ENCODE data around the gene DHX40. TPM values are rescaled to one million over a fixed set of nuclear protein-coding genes. Genes with fewer than 3 reads are reported as not detected.
"Not testable (repeated sequence)": the region's sequence is repeated elsewhere in the genome, so short reads cannot be mapped to it uniquely, and the experiment has no call there.

Gene DHX40
- total RNA-seq, 1 experiment from 2014 or later, result 50.9 TPM

GRCh38 chr17:59538195-59538909, 27.1 kb upstream of the DHX40 start:
- Histone ChIP-seq H3K27ac (no peak overlapping the region), H3K4me3 (no peak overlapping the region), H3K36me3 (no peaks in the 10 kb centered on the region), H3K9me3 (replicated peaks) (no peaks in the 10 kb centered on the region), H3K27me3 (replicated peaks) (peaks cover 7% of the 10 kb centered on the region; the same call in 1 of the 2 replicates), H3K4me1 (replicated peaks) (no peaks in the 10 kb centered on the region)
- DNase-seq (ENCODE audit: low read depth in 1 of 2, low spot score in 2 of 2), result no peak

DNA sequence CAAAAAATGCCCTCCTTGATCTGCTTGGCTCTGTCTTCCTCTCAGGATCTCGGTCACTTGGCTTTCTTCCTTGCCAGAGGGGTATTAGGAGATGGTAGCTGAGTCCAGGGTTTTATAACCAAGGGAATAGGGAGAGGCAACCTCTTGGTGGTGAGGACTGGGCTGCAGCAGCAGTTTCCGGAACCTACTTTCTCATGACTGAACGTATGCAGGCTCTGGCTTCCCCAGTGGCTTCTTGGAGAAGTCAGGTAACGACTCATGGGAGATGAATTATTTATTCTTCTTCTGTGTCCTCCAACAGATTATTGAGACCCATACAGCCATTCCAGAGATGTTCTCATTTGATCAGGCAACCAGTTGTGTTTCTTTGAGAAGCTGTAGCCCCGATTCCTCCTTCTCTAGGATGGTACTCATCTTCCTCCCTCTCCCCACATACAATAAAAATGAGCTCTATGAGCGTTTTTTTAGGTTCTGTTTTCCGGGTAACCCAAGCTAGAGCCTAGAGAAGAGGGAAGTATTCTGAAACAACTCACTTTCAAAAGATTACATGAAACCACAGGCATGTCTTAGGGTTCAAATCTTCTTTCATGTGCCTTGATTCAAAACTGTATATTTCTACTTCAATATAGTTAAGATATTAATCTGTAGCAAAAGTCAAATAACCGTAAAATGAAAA, 22.3 kb upstream of the DHX40 start:
- H3K4me3 ChIP-seq, result no peak overlapping the region
- peaks cover under 1% of the 10 kb centered on the region for H3K27me3 ChIP-seq (replicated peaks)
- no peaks in the 10 kb centered on the region for H3K36me3 ChIP-seq
- no peaks in the 10 kb centered on the region for H3K9me3 ChIP-seq (replicated peaks)
- H3K27ac ChIP-seq, result no peak overlapping the region
- no peak for DNase-seq (ENCODE audit: low read depth in 1 of 2, low spot score in 2 of 2)
- H3K4me1 ChIP-seq (replicated peaks), result no peaks in the 10 kb centered on the region

DNA sequence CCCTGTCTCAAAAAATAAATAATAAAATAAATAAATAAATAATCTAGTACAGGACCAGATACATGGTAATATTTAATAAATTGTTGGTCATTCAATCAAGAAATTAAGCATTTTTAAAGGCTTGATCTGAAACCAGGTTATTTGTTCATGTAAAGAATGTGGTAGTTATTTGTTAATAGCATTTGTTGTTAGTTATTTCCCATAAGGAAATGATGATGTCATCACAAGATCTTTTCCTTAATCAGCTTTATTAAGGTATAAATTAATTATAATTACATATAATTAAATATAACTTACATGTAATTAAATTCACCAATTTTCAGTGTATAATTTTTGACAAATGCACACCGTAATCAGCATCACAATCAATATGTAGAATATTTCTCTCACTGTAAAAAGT, 19.5 kb upstream of the DHX40 start:
- H3K27me3 ChIP-seq (replicated peaks), result no peaks in the 10 kb centered on the region; the same call in none of the 2 replicates

GRCh38 chr17:59547131-59547915, 18.1 kb upstream of the DHX40 start:
- DNase-seq (ENCODE audit: low read depth in 1 of 2, low spot score in 2 of 2), result no peak
- Histone ChIP-seq H3K4me1 (replicated peaks) (no peaks in the 10 kb centered on the region), H3K27me3 (replicated peaks) (no peaks in the 10 kb centered on the region; the same call in none of the 2 replicates), H3K4me3 (no peak overlapping the region), H3K27ac (no peak overlapping the region), H3K9me3 (replicated peaks) (no peaks in the 10 kb centered on the region), H3K36me3 (no peaks in the 10 kb centered on the region)

More for the DNA sequence above, 19.5 kb upstream of the DHX40 start:
- no peaks in the 10 kb centered on the region for H3K4me1 ChIP-seq (replicated peaks)
- DNase-seq (ENCODE audit: low read depth in 1 of 2, low spot score in 2 of 2), result no peak
- no peaks in the 10 kb centered on the region for H3K36me3 ChIP-seq
- no peak overlapping the region for H3K4me3 ChIP-seq
- H3K27ac ChIP-seq, result no peak overlapping the region
- H3K9me3 ChIP-seq (replicated peaks), result no peaks in the 10 kb centered on the region

DNA sequence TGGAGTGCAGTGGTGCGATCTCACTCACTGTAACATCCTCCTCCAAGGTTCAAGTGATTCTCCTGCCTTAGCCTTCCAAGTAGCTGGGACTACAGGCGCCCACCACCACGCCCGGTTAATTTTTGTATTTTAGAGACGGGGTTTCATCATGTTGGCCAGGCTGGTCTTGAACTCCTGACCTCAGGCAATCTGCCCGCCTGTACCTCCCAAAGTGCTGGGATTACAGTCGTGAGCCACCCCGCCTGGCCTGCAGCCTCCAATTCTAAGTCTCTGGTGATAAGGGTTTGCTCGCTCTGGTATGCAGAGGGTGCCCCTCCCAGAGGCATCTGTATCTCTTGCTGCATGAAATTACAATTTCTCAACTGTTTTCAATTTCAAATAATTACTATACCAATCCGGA, 16.4 kb upstream of the DHX40 start:
- H3K4me1 ChIP-seq (replicated peaks); H3K36me3 ChIP-seq; DNase-seq (ENCODE audit: low read depth in 1 of 2, low spot score in 2 of 2); H3K27me3 ChIP-seq (replicated peaks); H3K4me3 ChIP-seq; H3K27ac ChIP-seq; H3K9me3 ChIP-seq (replicated peaks): not testable (repeated sequence)

DNA sequence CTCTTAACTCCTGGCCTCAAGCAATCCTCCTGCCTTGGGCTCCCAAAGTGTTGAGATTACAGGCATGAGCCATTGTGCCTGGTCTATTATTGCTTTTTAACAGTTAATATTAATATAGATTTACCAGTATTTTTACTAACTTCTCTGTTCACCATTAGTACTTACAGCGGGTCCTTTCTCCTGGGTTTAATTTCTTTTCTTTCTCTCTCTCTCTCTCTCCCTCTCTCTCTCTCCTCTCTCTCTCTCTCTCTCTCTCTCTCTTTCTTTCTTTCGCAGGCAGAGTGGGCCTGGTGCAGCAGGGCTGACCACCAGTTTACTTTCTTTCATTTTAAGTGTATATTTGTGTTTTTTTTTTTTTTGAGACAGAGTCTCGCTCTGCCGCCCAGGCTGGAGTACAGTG, 14.7 kb upstream of the DHX40 start:
- H3K4me3 ChIP-seq, result no peak overlapping the region
- 0 out of 2 replicates have a peak, but pooled peaks cover 8% of the 10 kb centered on the region for H3K27me3 ChIP-seq (replicated peaks)
- no peak for DNase-seq (ENCODE audit: low read depth in 1 of 2, low spot score in 2 of 2)
- no peaks in the 10 kb centered on the region for H3K36me3 ChIP-seq
- H3K9me3 ChIP-seq (replicated peaks), result no peaks in the 10 kb centered on the region
- H3K4me1 ChIP-seq (replicated peaks), result no peaks in the 10 kb centered on the region
- no peak overlapping the region for H3K27ac ChIP-seq

GRCh38 chr17:59558039-59558438, 7.4 kb upstream of the DHX40 start:
- Histone ChIP-seq H3K4me1 (replicated peaks) (no peaks in the 10 kb centered on the region), H3K36me3 (no peaks in the 10 kb centered on the region), H3K27me3 (replicated peaks) (0 out of 2 replicates have a peak, but pooled peaks cover 10% of the 10 kb centered on the region), H3K27ac (no peak overlapping the region), H3K9me3 (replicated peaks) (no peaks in the 10 kb centered on the region), H3K4me3 (no peak overlapping the region)
- DNase-seq (ENCODE audit: low read depth in 1 of 2, low spot score in 2 of 2), result no peak

- Histone ChIP-seq H3K36me3 (no peaks in the 10 kb centered on the region), H3K4me3 (no peak overlapping the region), H3K9me3 (replicated peaks) (no peaks in the 10 kb centered on the region), H3K4me1 (replicated peaks) (no peaks in the 10 kb centered on the region), H3K27ac (no peak overlapping the region), H3K27me3 (replicated peaks) (0 out of 2 replicates have a peak, but pooled peaks cover 10% of the 10 kb centered on the region)
- DNase-seq (ENCODE audit: low read depth in 1 of 2, low spot score in 2 of 2), result no peak
Observed at GRCh38 chr17:59558953-59559352, 6.5 kb upstream of the DHX40 start.

DNA sequence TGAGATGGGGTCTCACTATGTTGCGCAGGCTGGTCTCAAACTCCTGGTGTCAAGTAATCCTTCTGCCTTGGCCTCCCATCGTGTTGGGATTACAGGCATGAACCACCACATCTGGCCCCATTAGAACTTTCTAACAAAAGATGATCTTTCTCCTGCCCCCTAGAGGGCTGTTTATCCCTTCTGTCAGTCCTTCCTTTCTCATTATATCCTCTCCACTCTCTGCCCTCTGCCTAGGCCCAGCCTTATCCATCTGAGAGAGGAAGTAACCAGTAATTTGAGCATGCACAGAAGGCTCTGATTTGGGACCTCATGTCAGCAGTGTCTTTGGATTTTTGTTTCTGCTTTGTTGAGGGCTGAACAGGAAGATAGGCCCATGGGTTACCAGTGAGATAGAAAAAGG, 4.4 kb upstream of the DHX40 start:
- H3K9me3 ChIP-seq (replicated peaks), result peaks cover 5% of the 10 kb centered on the region
- no peak overlapping the region for H3K4me3 ChIP-seq
- no peaks in the 10 kb centered on the region for H3K27me3 ChIP-seq (replicated peaks)
- no peak overlapping the region for H3K27ac ChIP-seq
- DNase-seq (ENCODE audit: low read depth in 1 of 2, low spot score in 2 of 2), result peak in 1 of 2 experiments; percentile 9
- H3K4me1 ChIP-seq (replicated peaks), result peaks cover 6% of the 10 kb centered on the region
- no peaks in the 10 kb centered on the region; the same call in 1 of the 2 replicates for H3K36me3 ChIP-seq

DNA sequence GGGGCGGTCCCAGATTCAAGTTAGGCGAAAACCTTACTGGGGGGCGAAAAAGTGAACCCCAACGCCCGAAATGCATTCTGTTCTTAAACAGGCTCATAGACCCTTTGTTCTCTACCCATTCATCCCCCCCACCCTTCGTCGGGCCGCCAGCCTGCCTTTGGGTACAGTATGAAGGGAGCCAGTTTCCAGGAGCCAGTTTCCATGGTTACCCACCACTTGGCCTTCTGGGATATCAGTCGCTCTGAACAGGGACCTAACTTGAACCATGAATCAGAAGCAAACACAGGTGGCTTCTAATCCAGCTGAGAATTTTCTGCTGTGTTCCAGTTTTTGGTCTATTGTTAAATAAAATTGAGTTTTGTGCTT, 532 bp downstream of the DHX40 start:
- DNase-seq (ENCODE audit: low read depth in 1 of 2, low spot score in 2 of 2), result peak; percentile 73 to 75
- H3K4me1 ChIP-seq (replicated peaks), result peaks cover 11% of the 10 kb centered on the region
- H3K9me3 ChIP-seq (replicated peaks), result peaks cover 5% of the 10 kb centered on the region

GRCh38 chr17:59569151-59569550, 3.7 kb downstream of the DHX40 start:
- not testable (repeated sequence) for H3K27me3 ChIP-seq (replicated peaks); DNase-seq (ENCODE audit: low read depth in 1 of 2, low spot score in 2 of 2); H3K4me3 ChIP-seq; H3K27ac ChIP-seq; H3K36me3 ChIP-seq; H3K9me3 ChIP-seq (replicated peaks)
- H3K4me1 ChIP-seq (replicated peaks), result peaks cover 11% of the 10 kb centered on the region

More for the DNA sequence above, 532 bp downstream of the DHX40 start:
- H3K4me3 ChIP-seq, result peak overlapping the region; percentile 75
- no peaks in the 10 kb centered on the region for H3K27me3 ChIP-seq (replicated peaks)
- H3K36me3 ChIP-seq, result no peaks in the 10 kb centered on the region; the same call in 1 of the 2 replicates
- peak overlapping the region; percentile 40 for H3K27ac ChIP-seq

GRCh38 chr17:59572301-59572924, 7.0 kb downstream of the DHX40 start:
- Histone ChIP-seq H3K36me3 (no peaks in the 10 kb centered on the region), H3K4me3 (no peak overlapping the region), H3K9me3 (replicated peaks) (no peaks in the 10 kb centered on the region), H3K4me1 (replicated peaks) (no peaks in the 10 kb centered on the region), H3K27me3 (replicated peaks) (no peaks in the 10 kb centered on the region), H3K27ac (no peak overlapping the region)
- no peak for DNase-seq (ENCODE audit: low read depth in 1 of 2, low spot score in 2 of 2)

GRCh38 chr17:59584168-59584567, 18.8 kb downstream of the DHX40 start:
- not testable (repeated sequence) for H3K4me3 ChIP-seq; H3K27ac ChIP-seq; H3K4me1 ChIP-seq (replicated peaks); H3K9me3 ChIP-seq (replicated peaks); DNase-seq (ENCODE audit: low read depth in 1 of 2, low spot score in 2 of 2); H3K27me3 ChIP-seq (replicated peaks); H3K36me3 ChIP-seq
